ENCODE data around the gene JAZF1. TPM values are rescaled to one million over a fixed set of nuclear protein-coding genes. Genes with fewer than 3 reads are reported as not detected.

JAZF1 gene
- total and polyA plus RNA-seq, 4 donors = 5.2 to 16.5 (median 10.7) TPM

DNA sequence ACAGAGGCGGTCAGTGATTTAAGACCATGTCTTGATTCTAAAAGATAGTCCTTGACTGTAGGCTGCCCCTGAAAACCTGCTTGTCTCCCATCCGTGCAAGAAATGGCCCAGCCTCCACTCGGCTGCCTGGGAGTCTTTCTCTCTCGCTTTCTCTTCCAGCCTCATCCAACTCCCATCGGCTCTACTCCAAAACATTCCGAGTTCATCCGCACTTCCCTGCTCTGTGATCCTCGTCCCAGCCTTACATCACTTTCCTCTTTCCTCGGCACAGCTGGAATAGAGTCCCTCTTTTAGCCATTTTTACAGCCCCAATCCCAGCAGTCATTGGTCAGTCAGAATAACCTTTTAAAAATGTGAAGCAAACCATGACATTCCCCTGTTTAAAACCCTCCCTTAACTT lies 305.5 kb downstream of the JAZF1 start:
- Histone ChIP-seq H3K4me1 (ENCODE audit: control insufficient read depth in 5 of 5, insufficient read depth in 5 of 5, low read length in 5 of 5) (peaks cover 0 to 16% (median 8%) of the 10 kb centered on the region in 5 donors), H3K36me3 (ENCODE audit: control insufficient read depth in 4 of 4, insufficient read depth in 4 of 4, low read length in 4 of 4) (no peaks in the 10 kb centered on the region), H3K27ac (ENCODE audit: low read depth in 1 of 2, low read length in 1 of 2) (no peak overlapping the region), H3K9ac (ENCODE audit: insufficient read depth in 1 of 2, low read length in 2 of 2) (no peak overlapping the region), H3K9me3 (ENCODE audit: control insufficient read depth in 4 of 4, insufficient read depth in 3 of 4, low read length in 3 of 4) (no peaks in the 10 kb centered on the region), H3K27me3 (ENCODE audit: control insufficient read depth in 3 of 3, insufficient read depth in 3 of 3, low read length in 2 of 3) (no peaks in the 10 kb centered on the region), H3K4me3 (no peak overlapping the region)
- 96 to 97% methylated on average over 9 of the region's 9 CpGs for WGBS, 2 donors
- ATAC-seq (ENCODE audit: insufficient read depth, low FRiP score) (no peak), DNase-seq (no peak)
- no peak for TF ChIP-seq CTCF (IDR thresholded peaks at IDR 0.05; ENCODE audit: control extremely low read depth, extremely low read depth)

GRCh38 chr7:27873981-27874957 lies 306.3 kb downstream of the JAZF1 start:
- WGBS, 2 donors = 59 to 70% methylated on average over 13 of the region's 13 CpGs
- TF ChIP-seq CTCF (IDR thresholded peaks at IDR 0.05; ENCODE audit: control extremely low read depth, extremely low read depth) = no peak
- Histone ChIP-seq H3K27ac (ENCODE audit: low read depth in 1 of 2, low read length in 1 of 2) (peak overlapping the region in 1 of 2 donors; percentile 42), H3K9ac (ENCODE audit: insufficient read depth in 1 of 2, low read length in 2 of 2) (no peak overlapping the region), H3K4me3 (no peak overlapping the region), H3K9me3 (ENCODE audit: control insufficient read depth in 4 of 4, insufficient read depth in 3 of 4, low read length in 3 of 4) (no peaks in the 10 kb centered on the region), H3K27me3 (ENCODE audit: control insufficient read depth in 3 of 3, insufficient read depth in 3 of 3, low read length in 2 of 3) (no peaks in the 10 kb centered on the region), H3K4me1 (ENCODE audit: control insufficient read depth in 5 of 5, insufficient read depth in 5 of 5, low read length in 5 of 5) (peaks cover 0 to 16% (median 8%) of the 10 kb centered on the region in 5 donors), H3K36me3 (ENCODE audit: control insufficient read depth in 4 of 4, insufficient read depth in 4 of 4, low read length in 4 of 4) (no peaks in the 10 kb centered on the region)
- ATAC-seq (ENCODE audit: insufficient read depth, low FRiP score) = no peak
- DNase-seq = no peak

GRCh38 chr7:27872356-27873275 lies 308.0 kb downstream of the JAZF1 start:
- Histone ChIP-seq H3K4me3 (no peak overlapping the region), H3K4me1 (ENCODE audit: control insufficient read depth in 5 of 5, insufficient read depth in 5 of 5, low read length in 5 of 5) (peaks cover 0 to 16% (median 8%) of the 10 kb centered on the region in 5 donors), H3K9ac (ENCODE audit: insufficient read depth in 1 of 2, low read length in 2 of 2) (no peak overlapping the region), H3K9me3 (ENCODE audit: control insufficient read depth in 4 of 4, insufficient read depth in 3 of 4, low read length in 3 of 4) (no peaks in the 10 kb centered on the region), H3K27ac (ENCODE audit: low read depth in 1 of 2, low read length in 1 of 2) (no peak overlapping the region), H3K36me3 (ENCODE audit: control insufficient read depth in 4 of 4, insufficient read depth in 4 of 4, low read length in 4 of 4) (no peaks in the 10 kb centered on the region), H3K27me3 (ENCODE audit: control insufficient read depth in 3 of 3, insufficient read depth in 3 of 3, low read length in 2 of 3) (no peaks in the 10 kb centered on the region)
- TF ChIP-seq CTCF (IDR thresholded peaks at IDR 0.05; ENCODE audit: control extremely low read depth, extremely low read depth) = no peak
- peak in 2 of 3 donors; percentile 54 to 56 for DNase-seq
- 66 to 75% methylated on average over 17 of the region's 17 CpGs for WGBS, 2 donors
- ATAC-seq (ENCODE audit: insufficient read depth, low FRiP score) = no peak

Data from lung (tissue), 12 donors.